ENCODE results near the gene AHCY. TPM values are rescaled to one million over a fixed set of nuclear protein-coding genes. Genes with fewer than 3 reads are reported as not detected.

AHCY gene
- total RNA-seq, 3 donors from 2014 or later = 71.5 to 98.6 (median 74.3) TPM

DNA sequence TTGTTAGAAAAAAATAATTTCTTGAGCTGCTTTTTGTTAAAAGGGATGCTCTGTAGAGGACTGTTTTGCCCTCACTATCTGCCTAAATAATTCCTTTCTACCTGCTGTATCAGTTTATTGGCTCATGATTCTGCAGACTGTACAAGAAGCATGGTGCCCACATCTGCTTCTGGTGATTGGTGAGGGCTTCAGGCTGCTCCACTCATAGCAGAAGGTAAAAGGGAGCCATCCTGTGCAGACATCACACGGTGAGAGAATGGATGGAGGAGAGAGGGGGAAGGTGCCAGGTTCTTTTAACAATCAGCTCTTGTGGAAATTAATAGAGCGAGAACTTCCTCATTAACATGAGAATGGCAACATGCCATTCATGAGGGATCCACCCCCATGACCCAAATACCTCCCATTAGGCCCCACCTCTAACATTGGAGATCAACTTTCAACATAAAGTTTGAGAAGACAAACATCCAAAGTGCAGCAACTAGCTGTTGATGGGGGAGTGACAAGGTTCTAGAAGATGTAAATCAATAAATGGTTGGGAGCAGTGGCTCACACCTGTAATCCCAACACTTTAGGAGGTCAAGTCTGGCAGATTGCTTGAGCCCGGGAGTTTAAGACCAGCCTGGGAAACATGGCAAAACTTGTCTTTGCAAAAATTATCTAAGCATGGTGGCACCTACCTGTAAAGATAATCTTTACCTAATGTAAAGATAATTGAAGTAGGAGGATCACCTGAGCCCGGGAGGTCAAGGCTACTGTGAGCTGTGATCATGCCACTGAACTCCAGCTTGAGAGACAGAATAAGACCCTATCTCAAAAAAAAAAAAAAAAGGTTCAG is 15.7 kb upstream of the AHCY start:
- intact Hi-C loops (cut with DNase I, micrococcal nuclease) = loop anchor here in 1 of 2 donors (10.0 kb wide), 1 partner anchor 66 kb away; no protein-coding TSS in a partner anchor
- ATAC-seq (no peak), DNase-seq (no peak)
- Histone ChIP-seq H3K4me3 (no peak overlapping the region), H3K9me3 (no peaks in the 10 kb centered on the region), H3K4me1 (ENCODE audit: low read depth) (no peaks in the 10 kb centered on the region), H3K36me3 (ENCODE audit: low read depth) (no peaks in the 10 kb centered on the region)
- TF ChIP-seq CTCF (IDR thresholded peaks at IDR 0.05) = no peak

DNA sequence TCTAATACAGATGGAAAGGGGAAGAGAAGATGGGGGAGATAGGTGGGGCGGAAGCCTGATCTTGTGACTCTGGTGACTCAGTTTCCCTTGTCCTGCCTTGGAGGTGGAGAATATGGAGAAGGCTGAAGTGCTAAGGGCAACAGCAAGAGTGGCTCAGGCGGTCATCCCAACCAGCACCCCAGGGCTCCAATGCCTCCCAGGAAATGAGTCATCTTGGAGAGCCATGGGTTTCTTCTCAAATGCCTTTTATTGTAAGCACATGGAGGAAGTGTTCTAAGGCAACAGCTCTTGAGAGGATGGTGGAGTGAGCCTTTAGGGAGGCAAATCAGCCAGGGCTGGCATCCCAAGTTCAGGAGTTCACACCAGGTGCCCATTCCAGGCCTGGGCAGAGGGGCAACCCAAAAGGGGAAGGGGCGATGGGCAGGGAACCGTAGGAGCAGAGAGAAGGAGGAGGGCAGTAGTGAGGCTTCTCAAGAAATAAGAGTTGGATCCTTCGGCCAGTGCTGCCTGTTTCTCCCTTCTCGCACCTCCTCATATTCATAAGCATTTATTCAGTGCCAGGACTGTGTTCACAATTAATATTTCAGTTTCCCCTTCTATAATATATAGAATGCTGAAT is 13.2 kb upstream of the AHCY start:
- intact Hi-C loops (cut with DNase I, micrococcal nuclease) = loop anchor here in 1 of 2 donors (10.0 kb wide), 1 partner anchor 68 kb away; no protein-coding TSS in a partner anchor
- TF ChIP-seq CTCF (IDR thresholded peaks at IDR 0.05) = no peak
- Histone ChIP-seq H3K4me1 (ENCODE audit: low read depth) (peaks cover 16% of the 10 kb centered on the region), H3K4me3 (no peak overlapping the region), H3K36me3 (ENCODE audit: low read depth) (no peaks in the 10 kb centered on the region), H3K9me3 (no peaks in the 10 kb centered on the region)
- DNase-seq (no peak), ATAC-seq (no peak)

DNA sequence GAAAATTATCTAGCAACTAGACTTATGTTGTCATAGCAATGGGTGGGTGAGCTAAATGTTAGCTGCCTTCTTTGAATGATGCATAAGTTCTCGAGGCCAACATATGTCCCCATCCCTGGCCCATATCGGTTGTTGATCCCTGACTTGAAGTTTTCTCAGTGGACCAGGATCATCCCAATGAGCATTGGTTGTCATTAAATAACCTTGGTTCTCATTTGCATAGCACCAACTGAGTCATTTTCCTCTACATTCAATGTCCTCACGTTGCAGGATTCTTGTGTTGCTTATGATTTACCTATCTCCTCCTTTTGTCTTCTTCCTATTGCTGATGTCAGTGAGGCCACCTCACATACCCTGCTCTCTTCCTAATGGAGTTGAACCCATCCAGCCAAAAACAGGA is 12.1 kb upstream of the AHCY start:
- ATAC-seq = no peak
- DNase-seq = no peak
- no peak for TF ChIP-seq CTCF (IDR thresholded peaks at IDR 0.05)
- Histone ChIP-seq H3K36me3 (ENCODE audit: low read depth) (no peaks in the 10 kb centered on the region), H3K9me3 (no peaks in the 10 kb centered on the region), H3K4me1 (ENCODE audit: low read depth) (peaks cover 18% of the 10 kb centered on the region), H3K4me3 (no peak overlapping the region)
- intact Hi-C loops (cut with DNase I, micrococcal nuclease) = loop anchor here in 1 of 2 donors (10.0 kb wide), 1 partner anchor 70 kb away; no protein-coding TSS in a partner anchor

DNA sequence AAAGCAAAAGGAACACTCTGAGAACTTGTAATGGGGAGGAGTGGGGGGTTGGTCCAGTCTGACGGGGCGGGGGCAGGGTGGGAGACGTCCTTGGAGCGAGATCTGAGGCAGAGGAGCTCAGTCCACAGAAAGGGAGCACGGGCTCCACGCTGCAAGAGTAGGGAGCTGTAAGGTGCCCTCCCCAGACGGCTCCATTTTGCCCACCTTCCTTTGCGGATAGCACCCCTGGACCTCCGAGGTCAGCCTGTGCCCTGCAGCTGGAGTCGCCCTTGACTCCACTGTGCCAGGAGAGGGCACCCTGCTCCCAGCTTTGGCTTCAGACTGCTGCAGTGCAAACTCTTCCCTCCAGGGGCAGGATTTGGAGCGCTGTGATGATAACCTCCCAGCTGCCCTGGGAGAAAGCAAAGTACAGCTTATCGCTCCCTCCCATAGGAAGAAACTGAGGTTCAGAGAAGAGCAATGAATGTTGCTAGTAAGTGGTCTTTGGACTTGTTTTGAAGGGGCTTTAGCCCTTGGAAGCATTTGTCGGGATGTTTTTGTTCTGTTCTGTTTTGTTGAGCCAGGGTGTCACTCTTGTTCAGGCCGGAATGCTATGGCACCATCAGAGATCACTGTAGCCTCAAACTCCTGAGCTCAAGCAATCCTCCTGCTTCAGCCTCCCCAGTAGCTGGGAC is 9.5 kb upstream of the AHCY start:
- peak; percentile 86 to 94 (median 93) for DNase-seq

More for the DNA sequence above, 9.5 kb upstream of the AHCY start:
- H3K4me1 ChIP-seq (ENCODE audit: low read depth) = peaks cover 22% of the 10 kb centered on the region
- no peaks in the 10 kb centered on the region for H3K36me3 ChIP-seq (ENCODE audit: low read depth)
- peak; percentile 95 for TF ChIP-seq CTCF (IDR thresholded peaks at IDR 0.05)
- intact Hi-C loops (cut with DNase I, micrococcal nuclease) = loop anchor here in 1 of 2 donors (10.0 kb wide), 1 partner anchor 72 kb away; no protein-coding TSS in a partner anchor
- H3K9me3 ChIP-seq = no peaks in the 10 kb centered on the region
- H3K4me3 ChIP-seq = no peak overlapping the region
- ATAC-seq = peak; percentile 92
